Activated CD8-positive, alpha-beta memory T cell treated with anti-CD3 and anti-CD28 coated beads, Interleukin-2, amount 50 U/mL, for 24 hours (primary cell): Measurements from ENCODE around the gene PZP.
"Not testable (repeated sequence)": the region's sequence is repeated elsewhere in the genome, so short reads cannot be mapped to it uniquely, and the experiment has no call there.

Experiments used
- DNase-seq: peaks from one replicate; pipeline ENCODE4 v3.0.0-alpha.2; 2020; ENCODE audit errors: extremely low read depth

The PZP gene

DNA sequence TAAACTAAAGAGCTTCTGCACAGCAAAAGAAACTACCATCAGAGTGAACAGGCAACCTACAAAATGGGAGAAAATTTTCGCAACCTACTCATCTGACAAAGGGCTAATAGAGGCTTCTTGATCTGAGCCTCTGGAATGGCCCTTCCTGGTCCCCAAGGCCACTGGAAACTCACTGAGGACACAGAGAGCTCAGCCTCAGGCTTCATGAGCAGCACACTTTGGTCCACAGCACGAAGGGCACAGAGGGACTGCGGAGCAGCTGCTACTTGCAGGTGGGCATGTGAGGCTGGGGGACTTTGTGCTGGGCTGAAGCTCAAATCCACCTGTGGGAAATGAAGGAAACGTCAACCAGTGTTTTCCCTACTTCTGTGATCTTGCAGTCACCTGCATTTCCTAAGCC lies 27.4 kb downstream of the PZP start:
- DNase-seq = no peak

DNA sequence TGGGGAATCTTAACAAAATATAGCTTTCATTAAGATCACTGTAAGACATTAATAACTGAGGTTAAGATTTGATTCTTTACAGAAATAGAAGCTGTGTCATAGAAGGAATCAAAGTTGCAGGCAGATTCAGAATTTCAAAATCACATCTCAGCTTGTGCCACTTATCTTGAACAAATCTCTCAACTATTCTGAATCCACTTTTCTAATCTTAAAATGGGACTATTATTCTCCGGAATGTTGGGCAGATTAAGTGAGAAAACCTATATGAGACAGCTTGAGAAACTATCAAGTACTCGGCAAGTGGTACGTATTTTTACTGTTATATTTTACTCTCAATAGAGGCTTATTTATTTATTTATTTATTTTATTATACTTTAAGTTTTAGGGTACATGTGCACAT lies 28.4 kb downstream of the PZP start:
- no peak for DNase-seq

DNA sequence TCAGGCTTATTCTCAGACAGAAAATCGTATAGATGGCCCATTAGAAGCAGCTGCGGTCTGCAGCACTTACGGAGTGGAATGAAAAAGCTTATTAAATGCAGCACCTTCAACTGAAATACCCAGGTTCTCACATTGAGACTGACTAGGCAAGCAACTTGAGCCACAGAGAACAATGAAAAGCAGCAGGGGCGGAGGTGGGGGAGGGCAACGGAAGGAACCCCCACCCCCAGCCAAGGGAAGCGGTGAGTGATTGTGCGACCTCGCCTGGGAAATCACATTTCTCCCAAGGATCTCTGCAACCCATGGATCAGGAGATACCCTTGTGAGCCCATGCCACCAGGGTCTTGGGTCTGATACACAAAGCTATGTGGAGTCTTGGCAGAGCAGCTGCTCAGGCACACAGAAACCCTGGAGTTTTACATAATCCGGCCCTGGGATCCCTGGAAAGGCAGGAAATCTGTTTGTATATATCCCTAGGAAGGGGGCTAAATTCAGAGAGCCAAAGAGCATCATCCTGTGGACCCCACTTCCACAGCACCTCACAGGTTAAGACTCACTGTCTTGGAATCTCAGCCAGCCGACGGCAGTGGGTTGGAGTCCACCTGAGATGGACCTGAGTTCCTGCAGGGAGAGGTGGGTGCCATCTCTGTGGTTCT lies 38.1 kb downstream of the PZP start:
- DNase-seq = no peak

DNA sequence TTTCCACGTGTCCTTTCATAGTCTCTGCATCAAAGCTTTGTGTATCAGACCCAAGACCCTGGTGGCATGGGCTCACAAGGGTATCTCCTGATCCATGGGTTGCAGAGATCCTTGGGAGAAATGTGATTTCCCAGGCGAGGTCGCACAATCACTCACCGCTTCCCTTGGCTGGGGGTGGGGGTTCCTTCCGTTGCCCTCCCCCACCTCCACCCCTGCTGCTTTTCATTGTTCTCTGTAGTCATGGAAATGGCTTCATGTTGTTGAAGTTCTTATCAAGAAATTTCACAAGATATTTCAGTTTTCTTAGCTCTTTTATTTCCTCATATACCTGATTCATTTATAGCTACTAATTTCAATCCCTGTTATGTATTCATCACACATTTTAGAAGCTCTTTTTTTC lies 40.9 kb downstream of the PZP start:
- DNase-seq = not testable (repeated sequence)

GRCh38 chr12:9163392-9163791 lies 44.8 kb downstream of the PZP start:
- DNase-seq = no peak

GRCh38 chr12:9156119-9156518 lies 52.1 kb downstream of the PZP start:
- no peak for DNase-seq

- DNase-seq = no peak
Observed at GRCh38 chr12:9149372-9149771, 58.8 kb downstream of the PZP start.

GRCh38 chr12:9148926-9149325 lies 59.3 kb downstream of the PZP start:
- DNase-seq = no peak

- no peak for DNase-seq
Observed at GRCh38 chr12:9147461-9147860, 60.7 kb downstream of the PZP start.

- DNase-seq = no peak
Observed at GRCh38 chr12:9144730-9145106, 63.5 kb downstream of the PZP start.

DNA sequence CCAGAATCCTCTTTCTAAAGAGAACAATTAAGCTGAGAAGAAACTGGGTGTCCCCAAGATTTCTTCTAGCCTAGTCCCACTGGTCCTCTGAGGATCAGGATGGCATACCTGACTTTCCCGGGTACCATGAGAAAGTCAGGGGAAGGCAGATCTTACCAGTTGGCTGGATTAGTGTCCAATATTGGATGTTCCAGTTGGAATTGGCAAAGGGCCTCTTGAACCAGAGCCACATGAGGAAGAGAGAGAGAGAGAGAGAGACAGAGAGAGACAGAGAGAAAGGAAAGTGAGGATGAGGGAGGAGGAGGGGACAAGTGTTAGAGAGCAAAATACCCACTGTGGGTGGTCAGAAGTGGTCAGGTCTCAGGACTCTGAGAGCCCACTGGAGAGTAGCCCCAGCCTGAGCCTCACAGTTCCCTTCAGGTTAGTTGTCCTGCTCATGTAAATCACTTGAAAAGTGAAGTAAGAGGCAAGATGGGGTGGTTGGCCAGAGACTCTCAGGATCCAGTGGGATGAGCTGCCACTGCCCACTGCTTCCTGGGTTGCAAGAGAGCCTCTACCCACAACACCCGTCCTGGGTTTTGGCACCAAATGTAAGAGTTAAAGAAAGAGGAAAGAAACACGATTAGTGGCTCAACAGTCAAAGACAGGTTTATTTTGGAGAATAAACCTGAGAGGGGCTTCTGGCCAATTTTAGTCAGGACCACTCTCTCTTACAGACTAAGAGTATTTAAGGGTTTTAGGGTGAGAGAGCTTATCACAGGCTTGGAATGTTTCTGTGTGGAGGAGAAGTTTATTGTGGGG lies 64.1 kb downstream of the PZP start:
- DNase-seq = no peak

GRCh38 chr12:9143137-9143536 lies 65.1 kb downstream of the PZP start:
- no peak for DNase-seq

DNA sequence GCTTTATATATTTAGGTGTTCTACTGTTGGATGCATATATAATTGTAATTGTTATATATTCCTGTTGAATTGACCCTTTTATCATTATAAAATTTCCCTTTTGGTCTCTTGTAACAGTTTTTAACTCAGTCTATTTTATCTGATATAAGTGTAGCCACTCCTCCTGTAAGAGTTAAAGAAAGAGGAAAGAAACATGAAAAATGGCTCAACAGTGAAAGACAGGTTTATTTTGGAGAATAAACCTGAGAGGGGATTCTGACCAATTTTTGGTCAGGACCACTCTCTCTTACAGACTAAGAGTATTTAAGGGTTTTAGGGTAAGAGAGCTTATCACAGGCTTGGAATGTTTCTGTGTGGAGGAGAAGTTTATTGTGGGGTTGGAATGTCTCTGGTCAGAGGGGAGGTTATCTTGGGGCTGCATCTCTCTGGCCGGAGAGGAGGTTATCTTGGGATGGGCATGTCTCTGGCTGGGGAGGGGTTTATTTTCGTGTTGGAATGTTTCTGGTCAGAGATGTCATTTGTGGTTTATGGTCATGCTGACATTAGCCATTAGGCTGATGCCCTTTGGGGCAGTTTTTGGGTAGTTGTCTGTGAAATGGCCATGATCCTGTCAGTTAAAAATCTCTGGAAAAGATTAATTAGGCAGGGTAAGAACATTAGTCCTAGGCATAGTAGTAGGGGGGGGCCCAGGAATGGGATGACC lies 68.5 kb downstream of the PZP start:
- not testable (repeated sequence) for DNase-seq

GRCh38 chr12:9135903-9136310 lies 72.3 kb downstream of the PZP start:
- DNase-seq = no peak

DNA sequence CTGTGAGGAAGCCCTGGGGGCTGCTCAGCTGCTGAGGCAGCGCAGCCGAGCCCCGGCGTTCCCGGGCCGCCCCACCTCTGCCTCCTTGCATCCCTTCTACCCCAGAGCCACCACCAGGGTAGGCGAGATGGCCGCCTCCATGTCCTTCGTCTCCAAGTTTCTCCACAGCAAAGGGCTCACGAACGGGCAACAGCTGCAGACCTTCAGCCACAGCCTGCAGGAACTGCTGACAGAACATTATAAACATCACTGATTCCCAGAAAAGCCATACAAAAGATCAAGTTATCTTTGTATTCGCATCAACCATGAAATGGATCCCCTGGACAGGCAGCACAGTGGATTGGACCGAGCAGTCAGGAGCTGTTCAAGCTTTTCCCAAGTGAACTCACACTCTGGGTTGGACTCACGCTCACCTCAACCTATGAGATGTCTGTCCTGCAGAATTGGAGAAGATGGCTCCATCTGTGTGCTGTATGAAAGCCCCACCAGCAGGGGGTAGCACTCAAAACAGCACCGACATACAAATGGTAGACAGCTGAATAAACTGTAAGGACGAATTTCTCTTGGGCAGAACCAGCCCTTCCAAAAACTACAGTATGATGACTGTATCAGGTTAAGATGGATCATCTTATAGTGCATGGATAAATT lies 73.1 kb downstream of the PZP start:
- no peak for DNase-seq

- DNase-seq = no peak
Observed at GRCh38 chr12:9133216-9133916, 74.8 kb downstream of the PZP start.

DNA sequence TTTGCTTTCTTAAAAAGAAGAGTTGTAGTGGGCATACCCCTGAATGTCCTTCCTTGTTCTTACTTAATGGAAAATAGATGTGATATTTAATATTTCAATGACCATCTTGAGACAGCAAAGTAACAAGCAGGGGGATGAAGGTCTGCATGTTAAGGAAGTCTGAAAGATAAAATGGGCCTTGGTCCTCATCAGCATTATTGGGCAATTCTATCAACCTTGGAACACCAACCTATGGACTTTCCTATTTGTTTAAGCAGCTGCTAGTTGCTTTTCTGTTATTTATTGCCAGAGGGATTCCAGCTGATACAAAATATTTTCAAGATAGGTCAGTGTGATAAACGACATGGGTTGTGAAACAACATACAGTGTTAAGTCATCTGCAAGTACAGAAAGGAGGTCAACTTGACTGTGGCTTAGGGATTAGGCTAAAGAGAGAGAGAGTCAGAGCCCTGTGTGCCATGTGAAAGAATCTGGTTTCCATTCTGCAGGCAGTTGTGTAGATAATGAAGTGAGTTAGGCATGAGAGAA lies 76.1 kb downstream of the PZP start:
- DNase-seq = no peak

DNA sequence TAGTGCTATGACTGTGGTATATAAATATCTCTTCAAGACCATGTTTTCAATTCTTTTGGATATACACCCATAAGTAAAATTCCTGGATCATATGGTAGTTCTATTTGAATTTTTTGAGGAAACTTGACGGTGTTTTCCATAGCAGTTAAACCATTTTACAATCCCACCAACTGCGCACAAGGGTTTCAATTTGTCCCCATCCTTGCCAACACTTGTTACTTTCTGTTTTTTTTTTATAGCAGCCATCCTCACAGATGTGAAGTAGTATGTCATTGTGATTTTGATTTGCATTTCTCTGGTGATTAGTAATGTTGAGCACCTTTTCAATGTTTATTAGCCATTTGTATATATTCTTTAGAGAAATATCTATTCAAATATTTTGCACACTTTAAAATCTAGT lies 78.0 kb downstream of the PZP start:
- no peak for DNase-seq

DNA sequence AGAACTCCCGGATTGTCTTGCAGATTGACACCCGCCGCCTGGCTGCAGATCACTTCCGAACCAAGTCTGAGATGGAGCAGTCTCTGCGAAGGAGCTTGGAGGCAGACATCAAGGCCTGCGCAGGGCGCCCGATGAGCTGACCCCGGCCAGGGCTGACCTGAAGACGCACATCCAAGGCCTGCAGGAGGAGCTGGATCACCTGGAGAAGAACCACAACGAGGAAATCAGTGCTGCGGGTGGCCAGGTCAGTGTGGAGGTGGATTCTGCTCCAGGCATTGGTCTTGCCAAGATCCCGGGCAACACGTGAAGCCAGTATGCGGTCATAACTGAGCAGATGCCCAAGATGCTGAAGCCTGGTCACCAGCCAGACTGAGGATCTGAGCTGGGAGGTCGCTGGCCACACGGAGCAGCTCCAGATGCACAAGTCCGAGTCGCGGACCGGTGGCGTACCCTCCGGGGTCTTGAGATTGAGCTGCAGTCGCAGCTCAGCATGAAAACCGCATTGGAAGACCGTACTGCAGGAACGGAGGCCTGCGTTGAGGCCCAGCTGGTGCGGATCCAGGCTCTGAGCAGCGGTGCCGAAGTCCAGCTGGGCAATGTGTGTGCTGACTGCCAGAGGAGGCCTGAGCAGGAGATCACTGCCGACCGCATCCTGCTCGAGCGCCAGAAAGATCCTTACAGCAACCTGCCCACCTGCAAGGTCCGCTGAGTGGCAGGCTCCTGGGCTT lies 80.1 kb downstream of the PZP start:
- no peak for DNase-seq

GRCh38 chr12:9127484-9127883 lies 80.7 kb downstream of the PZP start:
- DNase-seq = no peak
